Measurements from ENCODE around the gene CTDSPL.

GRCh38 chr3:37898424-37898823, 36.7 kb downstream of the CTDSPL start:
- no peak for TF ChIP-seq ZNF224 (CRISPR knock-in tag; IDR thresholded peaks at IDR 0.05)
- TF ChIP-seq REST (IDR thresholded peaks at IDR 0.05; ENCODE audit: borderline replicate concordance in 1 of 2, low read depth in 1 of 2, low read length in 2 of 2), result no peak
- no peak for TF ChIP-seq CTCF (CRISPR knock-in tag; IDR thresholded peaks at IDR 0.05)
- TF ChIP-seq PAX8 (CRISPR knock-in tag; IDR thresholded peaks at IDR 0.05; ENCODE audit: borderline replicate concordance), result no peak
- no peak for TF ChIP-seq RERE (CRISPR knock-in tag; IDR thresholded peaks at IDR 0.05; ENCODE audit: low read depth)

All from HepG2 (cell line).